ENCODE measurements around the gene MSANTD2.

Gene MSANTD2

DNA sequence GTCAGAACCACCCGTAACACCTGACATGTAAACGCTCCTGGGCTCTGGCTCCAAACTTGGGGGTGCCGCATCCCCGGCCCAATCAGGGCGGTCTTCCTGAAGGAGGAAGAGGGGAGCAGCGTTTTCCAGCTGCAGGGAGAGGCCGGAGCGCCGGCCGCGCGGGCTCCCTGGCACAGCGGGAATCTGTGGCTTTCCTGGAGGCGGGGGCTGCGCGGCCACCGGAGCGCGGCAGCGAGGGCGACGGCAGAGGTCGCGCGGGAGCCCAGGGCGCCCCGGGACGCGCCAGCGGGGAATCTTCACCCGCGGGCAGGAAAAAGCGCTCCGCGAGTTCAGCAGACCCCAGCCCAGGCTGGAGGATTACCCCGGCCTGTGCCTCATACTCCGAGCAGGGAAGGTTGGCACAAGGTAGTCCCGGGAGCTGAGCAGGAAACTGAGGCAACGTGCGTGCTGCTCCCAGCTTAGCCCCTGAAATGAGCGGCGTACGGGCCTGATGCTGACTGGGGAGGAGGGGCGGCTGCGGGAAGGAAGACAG is 37.5 kb downstream of the MSANTD2 start:
- peaks cover 0 to 13% of the 10 kb centered on the region in 2 donors for H3K27me3 ChIP-seq (ENCODE audit: control insufficient read depth in 2 of 2, insufficient read depth in 2 of 2, low read length in 2 of 2)
- peak overlapping the region; percentile 74 to 80 for H3K9ac ChIP-seq (ENCODE audit: low read depth in 1 of 2, low read length in 2 of 2)
- no peaks in the 10 kb centered on the region for H3K9me3 ChIP-seq (ENCODE audit: control insufficient read depth in 2 of 2, low read length in 2 of 2)
- peak overlapping the region; percentile 81 to 82 for H3K27ac ChIP-seq (ENCODE audit: low read depth in 2 of 2, low read length in 2 of 2)
- peaks cover 23 to 30% of the 10 kb centered on the region in 2 donors for H3K4me1 ChIP-seq (ENCODE audit: control insufficient read depth in 2 of 2, insufficient read depth in 2 of 2, low read length in 2 of 2)
- peaks cover 4 to 8% of the 10 kb centered on the region in 2 donors for H3K36me3 ChIP-seq (ENCODE audit: control insufficient read depth in 2 of 2, insufficient read depth in 2 of 2, low read length in 2 of 2)
- H3K4me3 ChIP-seq (ENCODE audit: low read length in 2 of 2), result peak overlapping the region; percentile 85 to 86

DNA sequence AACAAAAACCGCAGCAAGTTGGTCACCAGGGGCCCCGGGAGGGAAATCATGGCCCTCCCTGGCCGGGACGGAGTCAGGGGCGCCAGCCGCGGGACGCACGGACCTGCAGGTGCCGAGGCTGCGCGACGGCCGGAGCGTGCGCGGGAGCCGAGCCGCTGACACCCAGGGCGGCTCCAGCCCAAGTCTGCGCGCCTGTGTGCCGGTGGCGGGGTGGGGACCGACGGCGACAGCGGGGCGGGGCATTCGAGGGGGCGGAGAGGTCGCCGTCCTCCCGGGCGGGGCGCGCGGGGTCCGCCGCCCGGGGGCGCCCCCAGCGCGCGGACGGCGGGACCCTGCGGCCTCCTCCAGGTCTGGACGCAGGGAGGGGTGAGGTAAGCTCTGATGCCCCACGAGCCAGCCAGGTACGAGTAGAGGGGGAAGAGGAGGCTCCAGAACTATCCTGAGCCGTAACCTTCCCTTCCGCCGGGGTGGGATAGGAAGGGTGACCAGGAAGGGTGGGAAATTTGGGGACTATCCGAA is 38.0 kb downstream of the MSANTD2 start, which contains the start of gene ESAM:
ESAM (minus strand) TSS at position 186 of the 519 bp plus-strand sequence; CDS start at position 50, 136 bp downstream.
- Histone ChIP-seq H3K9ac (ENCODE audit: low read depth in 1 of 2, low read length in 2 of 2) (peak within 1 kb of the TSS; percentile 74 to 80), H3K4me1 (ENCODE audit: control insufficient read depth in 2 of 2, insufficient read depth in 2 of 2, low read length in 2 of 2) (peaks cover 23 to 30% of the 10 kb centered on the region in 2 donors), H3K4me3 (ENCODE audit: low read length in 2 of 2) (peak within 1 kb of the TSS; percentile 85 to 86), H3K36me3 (ENCODE audit: control insufficient read depth in 2 of 2, insufficient read depth in 2 of 2, low read length in 2 of 2) (peaks cover 4% of the 10 kb centered on the region in 2 donors), H3K27ac (ENCODE audit: low read depth in 2 of 2, low read length in 2 of 2) (peak within 1 kb of the TSS; percentile 81 to 82), H3K9me3 (ENCODE audit: control insufficient read depth in 2 of 2, low read length in 2 of 2) (no peaks in the 10 kb centered on the region), H3K27me3 (ENCODE audit: control insufficient read depth in 2 of 2, insufficient read depth in 2 of 2, low read length in 2 of 2) (peaks cover 0 to 13% of the 10 kb centered on the region in 2 donors)

DNA sequence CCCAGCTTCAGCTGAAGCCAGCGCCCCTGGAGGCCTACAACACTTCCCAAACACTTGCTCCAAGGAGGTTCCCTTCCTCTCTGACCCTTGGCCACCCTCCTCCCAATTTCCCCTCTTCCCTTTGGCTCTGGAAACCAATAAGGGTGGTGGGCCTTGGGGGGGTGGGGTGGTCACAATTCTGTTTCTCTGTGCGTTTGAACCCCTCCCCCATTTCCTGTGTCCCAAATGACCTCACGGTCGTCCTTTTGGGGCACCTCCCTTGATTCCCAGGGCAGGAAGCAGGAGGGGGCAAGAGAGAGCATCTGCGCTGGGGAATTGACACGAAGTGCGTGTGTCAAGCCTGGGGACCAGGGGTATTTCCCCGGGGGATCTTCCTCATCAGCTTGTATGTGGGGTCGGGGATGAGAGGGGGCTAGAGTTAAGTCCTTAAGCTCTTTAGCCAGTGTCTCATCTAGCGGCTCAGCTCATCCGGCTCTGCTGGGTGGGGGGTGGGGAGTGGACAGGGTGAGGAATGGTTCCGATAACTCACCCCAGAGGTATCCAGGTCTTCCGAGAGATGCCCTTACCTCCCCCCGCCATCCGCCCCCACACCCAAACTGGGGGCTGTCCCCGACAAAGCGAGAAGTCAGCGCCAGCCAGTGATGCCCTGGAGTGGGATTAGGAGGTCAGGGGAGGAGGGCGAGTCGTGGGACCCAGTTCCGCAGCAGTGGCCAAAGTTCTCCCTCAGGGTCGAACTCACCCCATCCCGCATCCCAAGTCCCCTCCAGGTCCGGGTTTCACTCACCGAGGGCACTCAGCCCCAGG is 38.7 kb downstream of the MSANTD2 start:
- Histone ChIP-seq H3K27ac (ENCODE audit: low read depth in 2 of 2, low read length in 2 of 2) (peak overlapping the region; percentile 81 to 82), H3K27me3 (ENCODE audit: control insufficient read depth in 2 of 2, insufficient read depth in 2 of 2, low read length in 2 of 2) (peaks cover 0 to 13% of the 10 kb centered on the region in 2 donors), H3K36me3 (ENCODE audit: control insufficient read depth in 2 of 2, insufficient read depth in 2 of 2, low read length in 2 of 2) (peaks cover 2 to 4% of the 10 kb centered on the region in 2 donors), H3K4me1 (ENCODE audit: control insufficient read depth in 2 of 2, insufficient read depth in 2 of 2, low read length in 2 of 2) (peaks cover 23 to 30% of the 10 kb centered on the region in 2 donors), H3K4me3 (ENCODE audit: low read length in 2 of 2) (peak overlapping the region; percentile 70 to 85), H3K9me3 (ENCODE audit: control insufficient read depth in 2 of 2, low read length in 2 of 2) (no peaks in the 10 kb centered on the region), H3K9ac (ENCODE audit: low read depth in 1 of 2, low read length in 2 of 2) (peak overlapping the region; percentile 56 to 80)

DNA sequence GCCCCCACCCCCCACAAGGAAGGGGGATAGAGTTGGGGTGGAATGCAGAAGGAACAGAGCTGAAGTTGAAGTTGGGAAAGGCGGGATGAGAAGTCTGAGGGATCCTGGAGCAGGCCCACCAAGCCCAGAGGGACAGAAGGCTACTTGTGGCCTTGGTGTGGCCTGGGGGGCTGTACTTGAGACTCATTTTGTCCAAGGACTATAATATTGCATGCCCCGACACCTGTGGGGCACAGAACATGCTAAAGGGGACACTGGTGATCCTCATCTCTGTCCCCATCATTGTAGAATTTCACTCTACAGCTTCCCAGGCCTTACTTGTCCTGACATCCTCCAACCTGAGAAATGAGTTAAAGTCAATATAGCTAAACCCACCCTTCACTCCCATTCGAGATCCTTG is 39.4 kb downstream of the MSANTD2 start:
- peaks cover 2 to 4% of the 10 kb centered on the region in 2 donors for H3K36me3 ChIP-seq (ENCODE audit: control insufficient read depth in 2 of 2, insufficient read depth in 2 of 2, low read length in 2 of 2)
- H3K9ac ChIP-seq (ENCODE audit: low read depth in 1 of 2, low read length in 2 of 2), result no peak overlapping the region
- peak overlapping the region in 1 of 2 donors; percentile 81 for H3K27ac ChIP-seq (ENCODE audit: low read depth in 2 of 2, low read length in 2 of 2)
- H3K27me3 ChIP-seq (ENCODE audit: control insufficient read depth in 2 of 2, insufficient read depth in 2 of 2, low read length in 2 of 2), result peaks cover 0 to 13% of the 10 kb centered on the region in 2 donors
- peaks cover 23 to 30% of the 10 kb centered on the region in 2 donors for H3K4me1 ChIP-seq (ENCODE audit: control insufficient read depth in 2 of 2, insufficient read depth in 2 of 2, low read length in 2 of 2)
- no peaks in the 10 kb centered on the region for H3K9me3 ChIP-seq (ENCODE audit: control insufficient read depth in 2 of 2, low read length in 2 of 2)
- peak overlapping the region in 1 of 2 donors; percentile 29 for H3K4me3 ChIP-seq (ENCODE audit: low read length in 2 of 2)

DNA sequence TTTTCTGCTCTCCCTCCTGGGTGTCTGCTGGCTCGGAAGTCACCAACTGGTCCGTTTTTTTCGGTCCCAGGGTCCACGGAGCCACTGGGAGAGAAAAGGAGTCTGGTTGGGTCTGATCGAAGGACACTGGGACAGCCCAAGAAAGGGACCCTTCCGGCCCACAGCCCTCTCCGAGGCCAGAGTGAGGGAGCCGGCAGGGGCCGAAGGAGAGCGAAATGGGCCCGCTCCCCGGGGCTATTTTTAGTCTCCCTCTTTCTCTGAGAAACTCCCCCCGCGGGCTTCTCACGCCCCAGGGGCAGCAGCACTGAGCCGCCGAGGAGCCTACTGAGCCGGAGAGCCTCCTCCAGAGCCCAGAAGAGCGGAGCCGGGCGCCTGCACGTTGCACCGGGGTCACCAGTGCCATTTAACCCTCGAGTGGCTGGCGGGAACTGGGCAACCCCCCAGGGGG is 40.0 kb downstream of the MSANTD2 start:
- Histone ChIP-seq H3K27ac (ENCODE audit: low read depth in 2 of 2, low read length in 2 of 2) (peak overlapping the region; percentile 31 to 48), H3K9ac (ENCODE audit: low read depth in 1 of 2, low read length in 2 of 2) (peak overlapping the region in 1 of 2 donors; percentile 34), H3K9me3 (ENCODE audit: control insufficient read depth in 2 of 2, low read length in 2 of 2) (no peaks in the 10 kb centered on the region), H3K27me3 (ENCODE audit: control insufficient read depth in 2 of 2, insufficient read depth in 2 of 2, low read length in 2 of 2) (peaks cover 0 to 13% of the 10 kb centered on the region in 2 donors), H3K4me3 (ENCODE audit: low read length in 2 of 2) (peak overlapping the region in 1 of 2 donors; percentile 29), H3K36me3 (ENCODE audit: control insufficient read depth in 2 of 2, insufficient read depth in 2 of 2, low read length in 2 of 2) (peaks cover 2 to 4% of the 10 kb centered on the region in 2 donors), H3K4me1 (ENCODE audit: control insufficient read depth in 2 of 2, insufficient read depth in 2 of 2, low read length in 2 of 2) (peaks cover 23 to 30% of the 10 kb centered on the region in 2 donors)

DNA sequence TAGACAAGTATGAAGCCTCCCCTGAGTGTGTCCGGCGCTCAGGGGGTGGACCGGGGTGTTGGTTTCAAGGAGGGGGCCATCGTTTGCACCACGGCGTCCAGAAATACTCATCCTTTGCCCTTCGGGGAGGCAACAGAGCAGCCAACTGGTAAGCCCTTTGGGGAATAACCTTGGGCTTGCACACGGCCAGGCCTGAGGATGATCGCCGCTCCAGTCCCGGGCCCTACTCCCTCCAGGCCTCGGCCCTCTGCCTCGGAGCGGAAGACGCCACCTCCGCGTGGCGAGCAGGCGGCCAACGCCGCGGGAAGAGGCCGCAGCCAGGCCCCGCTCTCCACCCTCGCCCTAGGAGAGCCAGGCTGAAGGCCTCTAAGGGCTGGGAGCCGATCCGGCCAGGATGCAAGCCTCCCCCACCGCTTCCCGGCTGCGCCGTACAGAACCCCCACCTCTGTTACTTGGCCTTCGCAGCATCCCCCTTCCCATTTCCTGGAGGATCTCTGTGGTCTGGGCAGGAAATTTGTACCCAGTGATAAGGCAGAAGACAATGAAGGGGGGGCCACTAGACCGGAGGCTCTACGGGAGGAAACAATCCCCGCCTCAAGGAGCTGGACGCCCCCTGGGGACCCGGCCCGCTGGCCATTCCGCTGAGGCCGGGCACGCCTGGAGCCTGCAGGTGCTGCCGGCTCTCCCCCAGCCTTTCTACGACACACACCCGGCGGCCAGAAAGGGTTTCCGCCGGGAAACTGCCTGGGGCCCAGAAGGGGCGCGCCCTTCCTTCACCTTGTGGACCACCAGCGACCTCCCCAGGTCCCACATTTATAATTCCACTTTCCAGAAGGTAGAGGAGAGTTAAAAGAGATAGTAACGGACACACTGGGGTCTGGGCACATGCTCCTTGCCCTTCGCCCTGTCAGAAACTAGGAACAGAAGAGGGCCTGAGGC is 40.7 kb downstream of the MSANTD2 start:
- H3K36me3 ChIP-seq (ENCODE audit: control insufficient read depth in 2 of 2, insufficient read depth in 2 of 2, low read length in 2 of 2), result peaks cover 0 to 2% of the 10 kb centered on the region in 2 donors
- H3K4me1 ChIP-seq (ENCODE audit: control insufficient read depth in 2 of 2, insufficient read depth in 2 of 2, low read length in 2 of 2), result peaks cover 23 to 30% of the 10 kb centered on the region in 2 donors
- H3K9me3 ChIP-seq (ENCODE audit: control insufficient read depth in 2 of 2, low read length in 2 of 2), result no peaks in the 10 kb centered on the region
- peaks cover 0 to 13% of the 10 kb centered on the region in 2 donors for H3K27me3 ChIP-seq (ENCODE audit: control insufficient read depth in 2 of 2, insufficient read depth in 2 of 2, low read length in 2 of 2)
- peak overlapping the region; percentile 31 to 48 for H3K27ac ChIP-seq (ENCODE audit: low read depth in 2 of 2, low read length in 2 of 2)
- H3K4me3 ChIP-seq (ENCODE audit: low read length in 2 of 2), result peak overlapping the region; percentile 58 to 69
- peak overlapping the region in 1 of 2 donors; percentile 34 for H3K9ac ChIP-seq (ENCODE audit: low read depth in 1 of 2, low read length in 2 of 2)

DNA sequence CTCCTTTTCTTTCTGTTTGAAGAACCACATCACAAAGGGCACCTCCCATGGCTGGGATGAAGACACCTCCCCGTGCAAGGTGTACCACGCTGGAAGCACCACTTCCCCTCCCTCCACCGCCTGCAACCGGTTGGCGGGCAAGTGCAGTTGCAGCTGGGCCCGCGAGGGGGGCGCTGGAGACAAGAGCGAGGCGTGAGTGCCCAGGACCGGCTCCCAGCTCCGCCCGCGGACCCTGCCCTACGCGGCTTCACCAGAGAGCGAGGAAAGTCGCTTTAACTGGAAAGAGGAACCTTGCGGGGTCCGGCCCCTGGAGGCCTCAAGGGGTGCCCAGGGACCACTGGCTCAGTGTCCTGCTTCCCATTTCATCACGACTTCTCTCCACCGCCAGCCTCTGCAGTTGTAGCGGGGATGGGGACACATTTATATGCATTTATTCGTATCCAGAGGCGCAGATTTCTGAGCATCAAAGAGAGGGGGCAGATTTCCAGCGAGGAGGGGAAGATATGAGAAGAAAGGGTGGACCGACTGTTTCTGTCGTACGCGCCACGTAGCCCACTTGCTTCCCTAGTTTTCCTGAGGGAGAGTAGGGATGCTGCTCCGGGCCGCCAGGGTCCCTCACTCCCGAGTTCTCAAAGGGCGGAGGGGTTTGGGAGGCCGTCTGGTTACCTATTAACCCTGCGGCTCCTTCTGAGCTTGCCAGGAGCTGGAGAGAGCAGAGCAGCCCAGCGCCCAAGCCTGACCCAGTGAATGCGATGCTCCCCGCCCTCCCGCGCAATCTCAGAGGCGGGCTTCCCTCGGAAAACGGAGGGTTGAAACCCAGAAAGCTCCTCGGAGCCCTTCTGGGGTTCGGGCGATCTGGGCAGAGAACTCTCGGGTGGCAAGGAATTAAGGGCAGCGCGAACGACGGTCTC is 41.6 kb downstream of the MSANTD2 start:
- Histone ChIP-seq H3K9me3 (ENCODE audit: control insufficient read depth in 2 of 2, low read length in 2 of 2) (no peaks in the 10 kb centered on the region), H3K4me3 (ENCODE audit: low read length in 2 of 2) (peak overlapping the region; percentile 58 to 69), H3K9ac (ENCODE audit: low read depth in 1 of 2, low read length in 2 of 2) (peak overlapping the region; percentile 24 to 54), H3K27ac (ENCODE audit: low read depth in 2 of 2, low read length in 2 of 2) (peak overlapping the region; percentile 43 to 65), H3K36me3 (ENCODE audit: control insufficient read depth in 2 of 2, insufficient read depth in 2 of 2, low read length in 2 of 2) (no peaks in the 10 kb centered on the region), H3K4me1 (ENCODE audit: control insufficient read depth in 2 of 2, insufficient read depth in 2 of 2, low read length in 2 of 2) (peaks cover 22 to 26% of the 10 kb centered on the region in 2 donors), H3K27me3 (ENCODE audit: control insufficient read depth in 2 of 2, insufficient read depth in 2 of 2, low read length in 2 of 2) (peaks cover 0 to 13% of the 10 kb centered on the region in 2 donors)

DNA sequence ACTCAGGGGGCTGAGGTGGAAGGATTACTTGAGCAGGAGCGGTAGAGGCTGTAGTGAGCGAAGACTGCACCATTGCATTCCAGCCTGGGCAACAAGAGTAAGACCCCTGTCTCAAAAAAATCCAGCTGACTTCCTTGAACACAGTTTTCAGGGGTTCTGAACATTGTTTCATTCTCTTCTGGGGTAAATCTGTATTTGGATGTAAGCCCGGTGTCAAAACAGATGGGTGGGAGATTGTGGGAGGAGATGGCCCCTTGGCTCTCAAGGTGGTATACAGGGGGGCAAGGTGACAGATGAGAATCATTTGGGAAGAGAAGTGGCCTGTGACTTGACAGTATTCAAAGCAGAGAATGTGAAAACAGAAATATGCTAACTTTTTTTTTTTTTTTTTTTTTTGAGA is 42.9 kb downstream of the MSANTD2 start:
- Histone ChIP-seq H3K27ac (ENCODE audit: low read depth in 2 of 2, low read length in 2 of 2) (no peak overlapping the region), H3K9ac (ENCODE audit: low read depth in 1 of 2, low read length in 2 of 2) (no peak overlapping the region), H3K4me3 (ENCODE audit: low read length in 2 of 2) (no peak overlapping the region), H3K9me3 (ENCODE audit: control insufficient read depth in 2 of 2, low read length in 2 of 2) (no peaks in the 10 kb centered on the region), H3K27me3 (ENCODE audit: control insufficient read depth in 2 of 2, insufficient read depth in 2 of 2, low read length in 2 of 2) (peaks cover 0 to 13% of the 10 kb centered on the region in 2 donors), H3K36me3 (ENCODE audit: control insufficient read depth in 2 of 2, insufficient read depth in 2 of 2, low read length in 2 of 2) (no peaks in the 10 kb centered on the region), H3K4me1 (ENCODE audit: control insufficient read depth in 2 of 2, insufficient read depth in 2 of 2, low read length in 2 of 2) (peaks cover 31 to 32% of the 10 kb centered on the region in 2 donors)

Data from mucosa of rectum (tissue), 2 donors.